H1 (cell line): ENCODE measurements around the gene NUP210. TPM values are rescaled to one million over a fixed set of nuclear protein-coding genes. Genes with fewer than 3 reads are reported as not detected.

ENCODE experiments used
- CTCF ChIA-PET: fragments of 300-600 bp; sonication (Branson Sonifier 250); formaldehyde crosslinking; loops from one replicate; lab custom pipeline; 2021; ENCODE audit not compliant: partially characterized antibody; lab: Charles Lee
- POLR2A ChIA-PET: fragments of 300-600 bp; sonication (Branson Sonifier 250); formaldehyde crosslinking; loops from one replicate; lab custom pipeline; 2021; ENCODE audit warnings: inconsistent platforms; ENCODE audit not compliant: partially characterized antibody; lab: Charles Lee
- DNase-seq, 2 experiments: peaks; one replicate each; pipeline versions ENCODE4 v3.0.0 to v3.0.0-alpha.2; 2010 to 2022; ENCODE audit warnings: low spot score in 2 of 2, low read depth in 1 of 2, mixed read lengths in 1 of 2
- FAIRE-seq: peaks from 2 replicates; lab custom pipeline; 2011; peaks lifted over from hg19 to GRCh38; lab: Jason Lieb, UNC
- H2AFZ ChIP-seq: 2 replicates; pipeline ENCODE4 v1.8.1; 2012; ENCODE audit warnings: low read length, inconsistent platforms
- H2AK5ac ChIP-seq: 2 replicates; pipeline ENCODE4 v1.6.1; 2013; ENCODE audit warnings: low read depth, low read length
- H2BK120ac ChIP-seq: replicated peaks from 2 replicates; pipeline ENCODE3; 2013; ENCODE audit warnings: low read depth, low read length, inconsistent platforms
- H2BK12ac ChIP-seq: 2 replicates; pipeline ENCODE4 v1.6.1; 2013; ENCODE audit warnings: low read depth, low read length
- H2BK15ac ChIP-seq: 2 replicates; pipeline ENCODE4 v1.6.1; 2013; ENCODE audit warnings: low read length
- H2BK20ac ChIP-seq: 2 replicates; pipeline ENCODE4 v1.6.1; 2013; ENCODE audit warnings: low read length
- H2BK5ac ChIP-seq: 2 replicates; pipeline ENCODE4 v1.6.1; 2013; ENCODE audit warnings: low read depth, low read length
- H3K14ac ChIP-seq: 2 replicates; pipeline ENCODE4 v1.6.1; 2013; ENCODE audit warnings: inconsistent platforms; ENCODE audit not compliant: insufficient read length
- H3K18ac ChIP-seq: 2 replicates; pipeline ENCODE4 v1.6.1; 2013; ENCODE audit warnings: low read length; ENCODE audit errors: extremely low read depth
- H3K23ac ChIP-seq: 2 replicates; pipeline ENCODE4 v1.6.1; 2013; ENCODE audit warnings: inconsistent platforms; ENCODE audit not compliant: insufficient read length
- H3K23me2 ChIP-seq: 2 replicates; pipeline ENCODE4 v1.6.1; 2013; ENCODE audit warnings: low read depth, low read length
- H3K27ac ChIP-seq: 2 replicates; pipeline ENCODE4 v1.6.1; 2011; ENCODE audit warnings: low read depth, low read length, inconsistent platforms
- H3K27me3 ChIP-seq, 4 experiments: replicated peaks in 1 of 4; 1 replicate in 1 of 4; 2 replicates in 3 of 4; pipeline versions ENCODE4 v1.6.1 to v1.8.1; 2011 to 2013; ENCODE audit warnings: low read length in 3 of 4, mild to moderate bottlenecking in 3 of 4, inconsistent platforms in 2 of 4, mixed read lengths in 2 of 4, moderate library complexity in 1 of 4; ENCODE audit not compliant: control insufficient read depth in 3 of 4, insufficient read depth in 3 of 4; ENCODE audit errors: extremely low read depth in 1 of 4
- H3K36me3 ChIP-seq, 4 experiments: 2 replicates each; pipeline versions ENCODE4 v1.6.1 to v1.8.1; 2011 to 2013; ENCODE audit warnings: mild to moderate bottlenecking in 4 of 4, low read length in 3 of 4, moderate library complexity in 2 of 4, control low read depth in 1 of 4, inconsistent platforms in 1 of 4; ENCODE audit not compliant: insufficient read depth in 4 of 4, control insufficient read depth in 2 of 4
- H3K4ac ChIP-seq: replicated peaks from 2 replicates; pipeline ENCODE3; 2013; ENCODE audit warnings: low read length, low read depth, mixed read lengths, inconsistent platforms; ENCODE audit not compliant: insufficient read length
- H3K4me1 ChIP-seq, 4 experiments: replicated peaks in 1 of 4; 1 replicate in 1 of 4; 2 replicates in 3 of 4; pipeline versions ENCODE4 v1.6.1 to v1.8.1; 2011 to 2013; ENCODE audit warnings: low read length in 3 of 4, inconsistent platforms in 2 of 4, mixed read lengths in 1 of 4; ENCODE audit not compliant: insufficient read depth in 4 of 4, control insufficient read depth in 3 of 4
- H3K4me2 ChIP-seq, 2 experiments: 2 replicates each; pipeline versions ENCODE4 v1.6.1 to v1.8.1; 2011 to 2013; ENCODE audit warnings: low read depth in 2 of 2, low read length in 2 of 2, control low read depth in 1 of 2, inconsistent platforms in 1 of 2, mild to moderate bottlenecking in 1 of 2; ENCODE audit not compliant: insufficient read depth in 1 of 2
- H3K4me3 ChIP-seq, 4 experiments: fragments of 200-600, 300-600 bp in 1 of 4; sonication (generic), shearing (Covaris generic), sonication (Bioruptor Twin) in 1 of 4; 2 replicates each; pipeline versions ENCODE4 v1.5.1 to v1.8.1; 2011 to 2016; ENCODE audit warnings: low read length in 4 of 4, low read depth in 3 of 4, control low read depth in 2 of 4, inconsistent platforms in 2 of 4, mild to moderate bottlenecking in 2 of 4, mixed read lengths in 1 of 4, moderate library complexity in 1 of 4; ENCODE audit not compliant: insufficient read depth in 2 of 4; ENCODE audit errors: extremely low read depth in 1 of 4
- H3K56ac ChIP-seq: replicated peaks from 2 replicates; pipeline ENCODE3; 2013; ENCODE audit warnings: low read depth, mild to moderate bottlenecking, mixed read lengths, low read length, inconsistent platforms; ENCODE audit not compliant: insufficient read length
- H3K79me1 ChIP-seq: 2 replicates; pipeline ENCODE4 v1.6.1; 2013; ENCODE audit warnings: low read depth, low read length, control low read depth
- H3K79me2 ChIP-seq, 2 experiments: 2 replicates each; pipeline versions ENCODE4 v1.6.1 to v1.8.1; 2012 to 2013; ENCODE audit warnings: low read length in 2 of 2, mild to moderate bottlenecking in 2 of 2, inconsistent platforms in 1 of 2; ENCODE audit not compliant: insufficient read depth in 2 of 2, control insufficient read depth in 1 of 2
- H3K9ac ChIP-seq, 4 experiments: replicated peaks in 1 of 4; 1 replicate in 1 of 4; 2 replicates in 3 of 4; pipeline versions ENCODE4 v1.6.1 to v1.8.1; 2011 to 2013; ENCODE audit warnings: low read depth in 3 of 4, low read length in 3 of 4, control low read depth in 2 of 4, mild to moderate bottlenecking in 2 of 4, moderate library complexity in 2 of 4, inconsistent platforms in 1 of 4; ENCODE audit errors: extremely low read depth in 1 of 4
- H3K9me3 ChIP-seq, 2 experiments: 2 replicates each; pipeline versions ENCODE4 v1.6.1 to v1.8.1; 2012 to 2013; ENCODE audit warnings: mild to moderate bottlenecking in 2 of 2, moderate library complexity in 2 of 2, control low read depth in 1 of 2, inconsistent platforms in 1 of 2, low read depth in 1 of 2, low read length in 1 of 2, mixed read lengths in 1 of 2; ENCODE audit not compliant: insufficient read depth in 2 of 2
- H4K20me1 ChIP-seq, 2 experiments: replicated peaks in 1 of 2; 2 replicates each; pipeline versions ENCODE3 to v1.8.1; 2011 to 2013; ENCODE audit warnings: inconsistent platforms in 2 of 2, low read length in 2 of 2, mild to moderate bottlenecking in 1 of 2; ENCODE audit not compliant: insufficient read depth in 2 of 2, control insufficient read depth in 1 of 2
- H4K5ac ChIP-seq: 2 replicates; pipeline ENCODE4 v1.6.1; 2013; ENCODE audit warnings: low read length, low read depth, mixed read lengths, inconsistent platforms; ENCODE audit not compliant: insufficient read length
- H4K8ac ChIP-seq: 2 replicates; pipeline ENCODE4 v1.8.0; 2013; ENCODE audit warnings: mild to moderate bottlenecking, moderate library complexity, low read length, inconsistent platforms; ENCODE audit not compliant: insufficient read depth; ENCODE audit errors: extremely low read depth
- H4K91ac ChIP-seq: replicated peaks from 2 replicates; pipeline ENCODE3; 2013; ENCODE audit warnings: low read length, mixed read lengths, inconsistent platforms; ENCODE audit not compliant: insufficient read length
- BRCA1 ChIP-seq: IDR thresholded peaks from 2 replicates; pipeline ENCODE4 v1.6.1; 2012; ENCODE audit warnings: low read depth, low read length, improper control_type of control experiment
- CBX8 ChIP-seq: fragments of 300-800, 300-1000 bp; sonication (generic); IDR thresholded peaks from 2 replicates; pipeline ENCODE4 v1.7.1; 2016; ENCODE audit warnings: low read depth, low read length, borderline replicate concordance
- CHD2 ChIP-seq: IDR thresholded peaks from 2 replicates; pipeline ENCODE4 v1.6.1; 2012; ENCODE audit warnings: low read length, improper control_type of control experiment
- E2F6 ChIP-seq: IDR thresholded peaks from 2 replicates; pipeline ENCODE4 v1.6.1; 2012; ENCODE audit warnings: inconsistent platforms
- JUND ChIP-seq: IDR thresholded peaks from 2 replicates; pipeline ENCODE4 v1.6.1; 2011; ENCODE audit warnings: mild to moderate bottlenecking, improper control_type of control experiment, low read length
- RFX5 ChIP-seq: IDR thresholded peaks from 2 replicates; pipeline ENCODE4 v1.6.1; 2011; ENCODE audit warnings: low read depth, low read length, improper control_type of control experiment, borderline replicate concordance
- RNF2 ChIP-seq: fragments of 200-900, 300-1000 bp; sonication (generic); IDR thresholded peaks from 2 replicates; pipeline ENCODE4 v1.7.1; 2016; ENCODE audit warnings: borderline replicate concordance, low read depth, mild to moderate bottlenecking, antibody characterized with exemption, low read length; ENCODE audit not compliant: poor library complexity, severe bottlenecking; ENCODE audit errors: missing control alignments
- SAP30 ChIP-seq: fragments of 300-600 bp; sonication (generic); IDR thresholded peaks from 2 replicates; pipeline ENCODE4 v1.7.1; 2012; ENCODE audit warnings: low read length, moderate library complexity, mild to moderate bottlenecking, inconsistent platforms; ENCODE audit not compliant: insufficient read depth, insufficient replicate concordance
- TAF7 ChIP-seq: optimal IDR thresholded peaks from 2 replicates; pipeline ENCODE3; 2011; ENCODE audit warnings: low read depth, mild to moderate bottlenecking, inconsistent platforms, low read length, moderate library complexity, borderline replicate concordance
- USF2 ChIP-seq: IDR thresholded peaks from 2 replicates; pipeline ENCODE4 v1.6.1; 2011; ENCODE audit warnings: low read length, improper control_type of control experiment
- WGBS, 2 experiments: shearing (Covaris generic) in 1 of 2; methylation state at CpG; one replicate each; pipeline versions ENCODE4 v1.1.6 to v1.1.7; 2013 to 2015; ENCODE audit warnings: low lambda C conversion rate in 2 of 2, mixed read lengths in 2 of 2, inconsistent platforms in 1 of 2, low coverage in 1 of 2, missing lambda C conversion rate in 1 of 2; ENCODE audit not compliant: insufficient replicate concordance in 2 of 2, insufficient coverage in 1 of 2, insufficient read length in 1 of 2; ENCODE audit errors: extremely low coverage in 1 of 2, missing lambda C conversion rate in 1 of 2; 5-methylcytosine and 5-hydroxymethylcytosine counted together
- polyA plus RNA-seq, 7 experiments: library from polyadenylated mRNA; depleted of rRNA in 3 of 7; stranded (reverse) in 5 of 7; unstranded in 2 of 7; fragments of >200 nt in 5 of 7; fragments of 200-250 nt in 2 of 7; gene quantifications; 1 replicate in 5 of 7; 2 replicates in 1 of 7; 4 replicates in 1 of 7; pipeline versions ENCODE4 v1.2.1 to v1.2.3, GENCODE V29; 2011 to 2013; ENCODE audit warnings: missing spikeins in 2 of 7, mixed read lengths in 2 of 7
- total RNA-seq: library from RNA; stranded (reverse); fragmentation: NEBNext Ultra II Directional; extraction: Animal tissue kit (Norgen Biotek cat#: 25700); gene quantifications from 2 replicates; pipeline ENCODE4 v1.2.1, GENCODE V29; 2021

NUP210 gene
- total and polyA plus RNA-seq, 2 of the 8 experiments (the other 6 are each of a cell fraction or from before 2014, with no cell fraction given): 51.0 to 53.7 TPM

- WGBS, 2 experiments: 90% methylated on average over 4 of the region's 4 CpGs; no CpG with 5 or more reads in 1 of the 2 experiments
- Histone ChIP-seq H2AFZ (no peak overlapping the region), H4K5ac (no peak overlapping the region), H4K8ac (no peak overlapping the region), H2BK5ac (no peak overlapping the region), H2AK5ac (no peak overlapping the region), H4K20me1 (no peaks in the 10 kb centered on the region), H3K18ac (no peak overlapping the region), H2BK12ac (no peak overlapping the region), H3K23me2 (no peaks in the 10 kb centered on the region), H3K9me3 (no peaks in the 10 kb centered on the region), H3K4me2 (no peak overlapping the region), H3K79me1 (no peaks in the 10 kb centered on the region), H3K4ac (no peak overlapping the region), H2BK20ac (no peak overlapping the region), H3K4me1 (peaks cover 0 to 2% (median 0%) of the 10 kb centered on the region in 4 experiments; a peak in 1 of 7 replicates), H3K56ac (no peak overlapping the region), H3K79me2 (no peaks in the 10 kb centered on the region), H2BK15ac (no peak overlapping the region), H3K27ac (no peak overlapping the region), H3K23ac (no peak overlapping the region), H3K9ac (no peak overlapping the region), H3K27me3 (no peaks in the 10 kb centered on the region), H3K36me3 (no peaks in the 10 kb centered on the region), H2BK120ac (no peak overlapping the region), H3K14ac (no peak overlapping the region), H4K91ac (no peak overlapping the region), H3K4me3 (no peak overlapping the region)
- FAIRE-seq (no peak), DNase-seq (no peak)
- ChIA-PET CTCF (interaction anchor here (1.3 to 2.4 kb wide), 6 partner anchors 11 to 348 kb away, joined by 3 to 8 read pairs (median 4); no protein-coding TSS in a partner anchor), POLR2A (interaction anchor here (1.4 kb wide), 1 partner anchor 11 kb away, joined by 3 read pairs; no protein-coding TSS in a partner anchor)
- TF ChIP-seq RFX5 (no peak), CBX8 (no peak), JUND (no peak), RNF2 (no peak), CHD2 (no peak), USF2 (no peak), E2F6 (no peak), BRCA1 (no peak), SAP30 (no peak), TAF7 (no peak)
Measured at GRCh38 chr3:13440204-13440817, 20.2 kb upstream of the NUP210 start.
